NK-92 (cell line): ENCODE data around the gene GAS7.

ENCODE experiments used
- DNase-seq: peaks from one replicate; lab custom pipeline; 2025; ENCODE audit not compliant: unreplicated experiment; lab: John Stamatoyannopoulos, UW

The GAS7 gene

GRCh38 chr17:10198509-10199249 is at the start of gene GAS7:
Gene GAS7 (minus strand): TSS chr17:10198606.
- DNase-seq = no peak

- DNase-seq = no peak
Observed at GRCh38 chr17:10247810-10248209, 49.4 kb upstream of the GAS7 start.

- DNase-seq = no peak
Observed at GRCh38 chr17:10243883-10244844, 45.8 kb upstream of the GAS7 start.

GRCh38 chr17:10241781-10242180 is 43.4 kb upstream of the GAS7 start:
- DNase-seq = no peak

- DNase-seq = no peak
Observed at GRCh38 chr17:10238661-10239060, 40.3 kb upstream of the GAS7 start.

- DNase-seq = no peak
Observed at GRCh38 chr17:10234033-10234432, 35.6 kb upstream of the GAS7 start.

GRCh38 chr17:10233161-10233560 is 34.8 kb upstream of the GAS7 start:
- no peak for DNase-seq

GRCh38 chr17:10229181-10229580 is 30.8 kb upstream of the GAS7 start:
- no peak for DNase-seq

- DNase-seq = no peak
Observed at GRCh38 chr17:10226930-10227695, 28.7 kb upstream of the GAS7 start.

GRCh38 chr17:10224582-10225195 is 26.3 kb upstream of the GAS7 start:
- DNase-seq = no peak

GRCh38 chr17:10219193-10219592 is 20.8 kb upstream of the GAS7 start:
- DNase-seq = no peak

- DNase-seq = no peak
Observed at GRCh38 chr17:10217916-10218315, 19.5 kb upstream of the GAS7 start.

- DNase-seq = no peak
Observed at GRCh38 chr17:10216213-10216938, 18.0 kb upstream of the GAS7 start.

GRCh38 chr17:10215286-10215685 is 16.9 kb upstream of the GAS7 start:
- DNase-seq = no peak

GRCh38 chr17:10211666-10212065 is 13.3 kb upstream of the GAS7 start:
- DNase-seq = no peak

- DNase-seq = no peak
Observed at GRCh38 chr17:10210151-10210574, 11.8 kb upstream of the GAS7 start.

- no peak for DNase-seq
Observed at GRCh38 chr17:10208604-10209193, 10.3 kb upstream of the GAS7 start.

GRCh38 chr17:10207153-10207552 is 8.7 kb upstream of the GAS7 start:
- no peak for DNase-seq

GRCh38 chr17:10205549-10206185 is 7.3 kb upstream of the GAS7 start:
- no peak for DNase-seq
